Measurements from ENCODE around the gene INO80.

DNA sequence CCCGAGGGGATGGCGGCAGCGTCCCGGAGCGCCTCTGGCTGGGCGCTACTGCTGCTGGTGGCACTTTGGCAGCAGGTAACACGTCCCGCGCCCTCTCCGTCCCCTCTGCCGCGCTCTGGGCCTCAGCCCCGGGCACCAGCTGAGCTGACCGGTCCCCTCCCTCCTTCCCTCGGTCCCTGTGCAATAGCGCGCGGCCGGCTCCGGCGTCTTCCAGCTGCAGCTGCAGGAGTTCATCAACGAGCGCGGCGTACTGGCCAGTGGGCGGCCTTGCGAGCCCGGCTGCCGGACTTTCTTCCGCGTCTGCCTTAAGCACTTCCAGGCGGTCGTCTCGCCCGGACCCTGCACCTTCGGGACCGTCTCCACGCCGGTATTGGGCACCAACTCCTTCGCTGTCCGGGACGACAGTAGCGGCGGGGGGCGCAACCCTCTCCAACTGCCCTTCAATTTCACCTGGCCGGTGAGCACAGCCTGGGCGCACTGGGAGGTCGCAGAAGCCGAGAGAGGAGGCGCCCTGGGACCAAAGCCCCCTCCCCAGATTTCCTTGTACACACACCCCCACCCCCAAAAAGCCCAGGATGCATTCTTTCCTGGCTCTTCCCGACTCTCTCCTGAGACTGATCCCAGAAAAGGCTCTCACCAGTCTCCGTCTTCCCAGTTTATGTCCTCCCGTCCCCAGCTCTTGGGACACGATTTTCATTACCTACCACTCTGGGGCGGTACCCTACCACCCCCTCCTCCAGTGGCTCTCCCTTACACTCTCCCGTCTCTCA, 186.2 kb downstream of the INO80 start:
- TF ChIP-seq CTCF (IDR thresholded peaks at IDR 0.05) (no peak), POLR2A (IDR thresholded peaks at IDR 0.05) (no peak)
